Uterus (tissue), 2 donors: ENCODE data around the gene MICB.

Experiments used
- POLR2A ChIP-seq, 2 donors: fragments of 450-650 bp; IDR thresholded peaks; one replicate each; pipeline ENCODE4 v1.6.1; 2016; ENCODE audit warnings: antibody characterized with exemption in 2 of 2, mild to moderate bottlenecking in 1 of 2, moderate library complexity in 1 of 2
- TF ChIP-seq, protein P1 (sequence below), 4 experiments: fragments of 200-600 bp in 2 of 4; fragments of 450-650 bp in 2 of 4; sonication (generic) in 2 of 4; IDR thresholded peaks; one replicate each; pipeline ENCODE4 v1.5.1; 2016 to 2019; ENCODE audit warnings: antibody characterized with exemption in 4 of 4, mild to moderate bottlenecking in 2 of 4, moderate library complexity in 1 of 4

DNA sequence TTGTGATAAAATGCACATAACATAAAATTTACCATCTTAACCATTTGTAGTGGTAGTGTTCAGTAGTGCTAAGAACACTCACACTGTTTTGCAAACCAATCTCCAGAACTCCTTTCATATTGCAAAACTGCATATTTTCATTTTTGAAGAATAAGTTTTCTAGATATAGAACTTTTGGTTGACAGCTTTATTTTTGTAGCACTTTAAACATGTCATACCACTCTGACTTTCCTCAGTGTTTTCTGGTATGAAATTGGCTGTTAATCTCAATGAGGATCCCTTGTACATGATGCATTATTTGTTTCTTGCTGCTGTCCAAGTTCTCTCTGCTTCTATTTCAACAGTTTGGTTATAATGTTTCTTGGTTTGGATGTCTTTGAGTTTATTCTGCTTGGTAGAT is 45.1 kb upstream of the MICB start:
- TF ChIP-seq POLR2A (IDR thresholded peaks at IDR 0.05), result no peak
- TF ChIP-seq, protein P1, sequence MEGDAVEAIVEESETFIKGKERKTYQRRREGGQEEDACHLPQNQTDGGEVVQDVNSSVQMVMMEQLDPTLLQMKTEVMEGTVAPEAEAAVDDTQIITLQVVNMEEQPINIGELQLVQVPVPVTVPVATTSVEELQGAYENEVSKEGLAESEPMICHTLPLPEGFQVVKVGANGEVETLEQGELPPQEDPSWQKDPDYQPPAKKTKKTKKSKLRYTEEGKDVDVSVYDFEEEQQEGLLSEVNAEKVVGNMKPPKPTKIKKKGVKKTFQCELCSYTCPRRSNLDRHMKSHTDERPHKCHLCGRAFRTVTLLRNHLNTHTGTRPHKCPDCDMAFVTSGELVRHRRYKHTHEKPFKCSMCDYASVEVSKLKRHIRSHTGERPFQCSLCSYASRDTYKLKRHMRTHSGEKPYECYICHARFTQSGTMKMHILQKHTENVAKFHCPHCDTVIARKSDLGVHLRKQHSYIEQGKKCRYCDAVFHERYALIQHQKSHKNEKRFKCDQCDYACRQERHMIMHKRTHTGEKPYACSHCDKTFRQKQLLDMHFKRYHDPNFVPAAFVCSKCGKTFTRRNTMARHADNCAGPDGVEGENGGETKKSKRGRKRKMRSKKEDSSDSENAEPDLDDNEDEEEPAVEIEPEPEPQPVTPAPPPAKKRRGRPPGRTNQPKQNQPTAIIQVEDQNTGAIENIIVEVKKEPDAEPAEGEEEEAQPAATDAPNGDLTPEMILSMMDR (IDR thresholded peaks at IDR 0.05), result no peak
